ENCODE measurements around the gene MAP3K19. TPM values are rescaled to one million over a fixed set of nuclear protein-coding genes. Genes with fewer than 3 reads are reported as not detected.
A peak's percentile ranks its signal among the peaks of the same experiment; 100 is the strongest.

The MAP3K19 gene
- total RNA-seq, 1 experiment from 2014 or later = not detected

DNA sequence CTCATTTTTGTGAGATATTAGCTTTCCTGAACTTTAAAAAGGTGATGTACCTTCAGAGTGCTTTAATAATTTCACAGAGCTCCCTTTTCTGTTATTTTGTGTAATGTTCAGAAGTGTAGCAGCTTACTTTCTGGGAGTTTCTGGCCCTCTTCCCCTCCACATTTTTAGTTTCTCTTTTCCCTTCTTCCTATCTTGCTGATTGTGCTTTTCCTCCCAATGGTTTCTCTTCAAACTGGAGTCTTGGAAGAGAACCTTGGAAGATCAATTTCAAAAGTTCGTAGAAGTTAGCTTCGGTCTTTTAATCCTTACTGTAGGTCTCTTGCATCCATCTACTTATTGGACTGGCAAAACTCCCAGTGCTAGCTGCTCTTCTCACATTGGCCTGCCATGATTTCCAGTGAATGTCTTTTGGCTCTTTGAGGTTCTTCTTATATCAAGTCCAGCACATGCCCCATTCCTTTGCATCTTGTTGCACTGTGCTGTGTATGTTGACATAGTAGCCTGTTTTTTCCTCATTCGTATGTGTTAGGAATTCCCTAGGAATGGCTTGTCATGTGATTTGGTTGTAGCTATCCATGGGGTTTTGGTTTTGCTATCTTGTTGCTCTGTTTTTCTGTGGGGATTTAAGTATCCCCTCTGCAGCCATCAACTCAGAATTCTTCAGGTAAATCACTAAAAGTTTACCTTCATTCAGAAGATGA lies 120.9 kb downstream of the MAP3K19 start:
- CTCF ChIA-PET = no interaction called here
- peak overlapping the region; percentile 44 for H3K27ac Mint-ChIP-seq (ENCODE audit: unreplicated experiment)

DNA sequence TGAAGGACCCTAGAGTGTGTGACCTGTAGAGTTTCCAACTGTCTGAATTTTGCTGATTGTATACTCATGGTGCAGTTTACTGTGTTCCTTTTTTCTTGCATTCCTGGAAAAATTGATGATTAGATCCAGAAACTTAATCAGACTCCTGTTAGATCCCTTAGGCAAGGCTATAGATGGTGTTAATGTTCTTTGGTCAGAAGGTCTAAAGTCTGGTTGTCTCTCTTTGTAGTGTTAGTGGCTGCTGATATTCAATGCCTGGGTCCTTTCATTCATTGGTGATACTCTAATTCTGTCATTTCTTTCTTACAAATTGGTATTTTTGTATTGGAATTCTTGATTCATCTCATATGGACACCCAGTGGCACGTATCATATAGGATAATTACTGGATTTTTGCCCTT lies 122.3 kb downstream of the MAP3K19 start:
- Mint-ChIP-seq H3K27me3 (ENCODE audit: unreplicated experiment) (no peaks in the 10 kb centered on the region), H3K36me3 (ENCODE audit: insufficient read depth, unreplicated experiment) (peaks cover 35% of the 10 kb centered on the region), H3K9me3 (ENCODE audit: low read depth, unreplicated experiment) (no peaks in the 10 kb centered on the region), H3K27ac (ENCODE audit: unreplicated experiment) (peak overlapping the region; percentile 44), H3K4me3 (ENCODE audit: low read depth, unreplicated experiment) (no peak overlapping the region), H3K4me1 (ENCODE audit: low read depth, unreplicated experiment) (peaks cover 45% of the 10 kb centered on the region)
- DNase-seq = no peak
- intact Hi-C loops (cut with micrococcal nuclease; ENCODE audit: unreplicated experiment) = no loop called here
- BruUV-seq (replicated peaks) = no TSS peak
- TF ChIP-seq, protein P1, sequence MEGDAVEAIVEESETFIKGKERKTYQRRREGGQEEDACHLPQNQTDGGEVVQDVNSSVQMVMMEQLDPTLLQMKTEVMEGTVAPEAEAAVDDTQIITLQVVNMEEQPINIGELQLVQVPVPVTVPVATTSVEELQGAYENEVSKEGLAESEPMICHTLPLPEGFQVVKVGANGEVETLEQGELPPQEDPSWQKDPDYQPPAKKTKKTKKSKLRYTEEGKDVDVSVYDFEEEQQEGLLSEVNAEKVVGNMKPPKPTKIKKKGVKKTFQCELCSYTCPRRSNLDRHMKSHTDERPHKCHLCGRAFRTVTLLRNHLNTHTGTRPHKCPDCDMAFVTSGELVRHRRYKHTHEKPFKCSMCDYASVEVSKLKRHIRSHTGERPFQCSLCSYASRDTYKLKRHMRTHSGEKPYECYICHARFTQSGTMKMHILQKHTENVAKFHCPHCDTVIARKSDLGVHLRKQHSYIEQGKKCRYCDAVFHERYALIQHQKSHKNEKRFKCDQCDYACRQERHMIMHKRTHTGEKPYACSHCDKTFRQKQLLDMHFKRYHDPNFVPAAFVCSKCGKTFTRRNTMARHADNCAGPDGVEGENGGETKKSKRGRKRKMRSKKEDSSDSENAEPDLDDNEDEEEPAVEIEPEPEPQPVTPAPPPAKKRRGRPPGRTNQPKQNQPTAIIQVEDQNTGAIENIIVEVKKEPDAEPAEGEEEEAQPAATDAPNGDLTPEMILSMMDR (IDR thresholded peaks at IDR 0.05; ENCODE audit: unreplicated experiment) = no peak
- CTCF ChIA-PET = no interaction called here

More for the DNA sequence above, 120.9 kb downstream of the MAP3K19 start:
- peaks cover 52% of the 10 kb centered on the region for H3K4me1 Mint-ChIP-seq (ENCODE audit: low read depth, unreplicated experiment)
- no TSS peak for BruUV-seq (replicated peaks)
- H3K9me3 Mint-ChIP-seq (ENCODE audit: low read depth, unreplicated experiment) = no peaks in the 10 kb centered on the region
- H3K36me3 Mint-ChIP-seq (ENCODE audit: insufficient read depth, unreplicated experiment) = peaks cover 33% of the 10 kb centered on the region
- DNase-seq = no peak
- intact Hi-C loops (cut with micrococcal nuclease; ENCODE audit: unreplicated experiment) = no loop called here
- TF ChIP-seq, protein P1 (IDR thresholded peaks at IDR 0.05; ENCODE audit: unreplicated experiment) = no peak
- no peaks in the 10 kb centered on the region for H3K27me3 Mint-ChIP-seq (ENCODE audit: unreplicated experiment)
- H3K4me3 Mint-ChIP-seq (ENCODE audit: low read depth, unreplicated experiment) = peak overlapping the region; percentile 54

DNA sequence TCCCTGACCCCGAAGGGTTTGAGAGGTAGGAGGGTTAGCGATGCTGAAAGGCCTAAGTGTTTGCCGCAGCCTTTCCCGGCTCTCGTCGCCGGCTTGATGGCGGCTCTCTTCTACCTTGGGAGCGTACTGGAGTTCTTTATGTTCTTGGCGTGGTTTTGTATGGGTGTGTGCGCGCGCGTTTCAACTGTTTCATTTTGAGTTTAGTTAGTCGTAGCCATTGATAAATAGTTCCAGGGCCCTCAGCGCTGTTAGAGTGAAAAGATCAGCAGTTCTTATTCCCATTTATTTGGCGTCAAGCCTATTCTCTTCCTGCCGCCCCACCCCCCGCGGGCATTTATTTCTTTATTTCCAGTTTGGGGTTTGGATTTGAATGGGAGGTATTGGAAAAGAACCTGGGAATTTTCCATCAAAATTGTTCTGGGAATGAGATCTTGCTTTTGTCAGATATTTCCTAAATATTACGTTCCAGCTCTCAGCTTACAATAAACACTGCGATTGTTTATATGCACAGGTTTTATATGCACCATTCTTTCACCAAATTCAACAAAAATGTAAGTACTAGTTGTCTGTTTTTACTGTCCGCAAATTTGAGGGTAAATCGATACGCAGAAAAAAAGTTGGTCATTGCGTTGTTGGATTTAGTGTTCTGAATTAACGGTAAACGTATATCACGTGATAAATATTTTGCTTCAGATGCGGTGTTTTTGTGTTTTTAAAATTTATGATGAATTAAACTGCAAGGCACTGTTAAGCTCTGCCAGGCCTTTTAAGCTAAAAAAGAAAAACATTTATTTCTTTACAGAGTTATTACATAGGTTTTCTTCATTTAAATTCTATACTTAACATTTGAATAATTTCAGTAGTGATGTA lies 127.7 kb downstream of the MAP3K19 start:
- no peaks in the 10 kb centered on the region for H3K27me3 Mint-ChIP-seq (ENCODE audit: unreplicated experiment)
- H3K4me3 Mint-ChIP-seq (ENCODE audit: low read depth, unreplicated experiment) = peak overlapping the region; percentile 99
- peaks cover 22% of the 10 kb centered on the region for H3K4me1 Mint-ChIP-seq (ENCODE audit: low read depth, unreplicated experiment)
- DNase-seq = no peak
- H3K36me3 Mint-ChIP-seq (ENCODE audit: insufficient read depth, unreplicated experiment) = peaks cover 47% of the 10 kb centered on the region
- H3K27ac Mint-ChIP-seq (ENCODE audit: unreplicated experiment) = peak overlapping the region; percentile 99
- intact Hi-C loops (cut with micrococcal nuclease; ENCODE audit: unreplicated experiment) = loop anchor here (2.0 kb wide), 1 partner anchor 13 kb away; no protein-coding TSS in a partner anchor
- TF ChIP-seq, protein P1 (IDR thresholded peaks at IDR 0.05; ENCODE audit: unreplicated experiment) = no peak
- BruUV-seq (replicated peaks) = no TSS peak
- H3K9me3 Mint-ChIP-seq (ENCODE audit: low read depth, unreplicated experiment) = no peaks in the 10 kb centered on the region
- CTCF ChIA-PET = no interaction called here

DNA sequence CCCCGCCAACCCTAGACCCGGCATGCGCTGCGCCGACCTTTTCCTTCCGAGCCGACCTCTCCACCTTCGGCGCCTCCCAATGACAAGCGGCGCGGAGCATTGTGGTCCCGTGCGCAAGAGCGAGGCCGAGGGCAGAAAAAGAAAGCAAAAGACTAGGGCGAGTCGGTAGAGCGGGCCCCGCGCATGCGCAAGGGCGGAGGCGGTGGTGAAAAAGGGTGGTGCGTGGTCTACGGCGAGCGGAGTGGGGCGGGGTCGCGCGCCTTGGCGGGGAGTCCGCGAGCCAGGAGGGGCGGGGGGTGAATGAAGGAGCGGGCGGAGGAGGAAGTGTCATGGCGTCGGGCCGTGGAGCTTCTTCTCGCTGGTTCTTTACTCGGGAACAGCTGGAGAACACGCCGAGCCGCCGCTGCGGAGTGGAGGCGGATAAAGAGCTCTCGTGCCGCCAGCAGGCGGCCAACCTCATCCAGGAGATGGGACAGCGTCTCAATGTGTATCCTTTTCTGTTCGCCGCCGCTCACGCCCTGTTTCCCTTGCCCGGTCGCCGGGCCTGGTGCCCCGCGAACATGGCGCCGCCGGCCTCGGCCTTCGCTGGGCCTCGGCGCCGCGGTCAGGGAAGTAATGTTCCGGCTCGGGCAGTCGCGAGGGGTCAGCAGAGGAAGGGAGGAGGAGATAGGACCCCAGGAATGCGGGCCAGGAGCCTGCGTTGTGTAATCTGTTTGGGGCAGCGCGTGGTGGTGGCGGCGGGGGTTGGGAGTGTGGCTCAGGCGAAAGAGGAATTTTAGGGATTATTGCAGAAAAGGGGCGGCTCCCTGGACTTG lies 128.5 kb downstream of the MAP3K19 start, which contains the start of gene CCNT2:
TSS of gene CCNT2 (plus strand) at position 297 of the 815 bp plus-strand sequence. CDS start at position 330, 33 bp downstream.
- no peaks in the 10 kb centered on the region for H3K27me3 Mint-ChIP-seq (ENCODE audit: unreplicated experiment)
- peak within 1 kb of the TSS; percentile 99 for H3K27ac Mint-ChIP-seq (ENCODE audit: unreplicated experiment)
- TF ChIP-seq, protein P1 (IDR thresholded peaks at IDR 0.05; ENCODE audit: unreplicated experiment) = no peak
- peaks cover 14% of the 10 kb centered on the region for H3K4me1 Mint-ChIP-seq (ENCODE audit: low read depth, unreplicated experiment)
- peaks cover 38% of the 10 kb centered on the region for H3K36me3 Mint-ChIP-seq (ENCODE audit: insufficient read depth, unreplicated experiment)
- H3K9me3 Mint-ChIP-seq (ENCODE audit: low read depth, unreplicated experiment) = no peaks in the 10 kb centered on the region
- BruUV-seq (replicated peaks) = TSS peak; percentile 27
- intact Hi-C loops (cut with micrococcal nuclease; ENCODE audit: unreplicated experiment) = loop anchor here (2.0 kb wide), 1 partner anchor 14 kb away; no protein-coding TSS in a partner anchor
- CTCF ChIA-PET = interaction anchor here (1.2 kb wide), 1 partner anchor 386 kb away, joined by 9 read pairs; no protein-coding TSS in a partner anchor
- peak; percentile 99 for DNase-seq
- peak within 1 kb of the TSS; percentile 99 for H3K4me3 Mint-ChIP-seq (ENCODE audit: low read depth, unreplicated experiment)

Data from Calu3 (cell line).